K562 (cell line): ENCODE measurements around the gene RC3H2.

Experiments
- ATF6 ChIP-seq: sonication (generic); formaldehyde crosslinking; IDR thresholded peaks from 2 replicates; pipeline ENCODE4 v1.4.0; 2020; ENCODE audit warnings: mild to moderate bottlenecking, missing genetic modification reagents
- CGGBP1 ChIP-seq: fragments of 250-450 bp; sonication (Bioruptor Pico); IDR thresholded peaks from 2 replicates; pipeline ENCODE4 v1.9.0; 2021; ENCODE audit warnings: mild to moderate bottlenecking
- CTCF ChIP-seq, 3 experiments: IDR thresholded peaks in 2 of 3; conservative IDR thresholded peaks in 1 of 3; 2 replicates each; pipeline ENCODE4 v1.5.1; 2011 to 2012; ENCODE audit warnings: low read length in 3 of 3, mild to moderate bottlenecking in 3 of 3, control low read depth in 2 of 3, improper control_type of control experiment in 1 of 3, inconsistent platforms in 1 of 3, low read depth in 1 of 3, mixed read lengths in 1 of 3, moderate library complexity in 1 of 3; ENCODE audit not compliant: insufficient read depth in 2 of 3
- E2F5 ChIP-seq: sonication (generic); formaldehyde crosslinking; IDR thresholded peaks from 2 replicates; pipeline ENCODE4 v1.8.0; 2022; ENCODE audit warnings: mild to moderate bottlenecking, missing genetic modification reagents
- ERF ChIP-seq: fragments of 450-650 bp; formaldehyde crosslinking; IDR thresholded peaks from 2 replicates; pipeline ENCODE4 v1.4.0; 2020; ENCODE audit warnings: mild to moderate bottlenecking, mixed read lengths
- FOXM1 ChIP-seq, 2 experiments: fragments of 450-650 bp in 1 of 2; sonication (generic) in 1 of 2; formaldehyde crosslinking in 1 of 2; IDR thresholded peaks; 2 replicates each; pipeline versions ENCODE4 v1.6.1 to v1.9.0; 2017 to 2022; ENCODE audit warnings: low read depth in 2 of 2, mild to moderate bottlenecking in 2 of 2, missing genetic modification reagents in 1 of 2, moderate library complexity in 1 of 2
- MLX ChIP-seq, 2 experiments: fragments of 450-650 bp in 1 of 2; sonication (generic) in 1 of 2; formaldehyde crosslinking; conservative IDR thresholded peaks; 2 replicates each; pipeline versions ENCODE4 v1.4.0 to v1.8.1; 2020 to 2022; ENCODE audit warnings: mild to moderate bottlenecking in 1 of 2, missing genetic modification reagents in 1 of 2
- POLR2A ChIP-seq: fragments of 450-650 bp; conservative IDR thresholded peaks from 2 replicates; pipeline ENCODE4 v1.6.1; 2016
- RAD51 ChIP-seq: fragments of 450-650 bp; IDR thresholded peaks from 2 replicates; pipeline ENCODE4 v1.7.1; 2016; ENCODE audit warnings: low read depth, mild to moderate bottlenecking, borderline replicate concordance
- RBM39 ChIP-seq: fragments of 200-400 bp; formaldehyde crosslinking; optimal IDR thresholded peaks from 2 replicates; pipeline ENCODE3; 2018; ENCODE audit warnings: low read depth, low read length
- REST ChIP-seq, 2 experiments: fragments of 450-650 bp; formaldehyde crosslinking in 1 of 2; IDR thresholded peaks; 2 replicates each; pipeline versions ENCODE4 v1.4.0 to v1.6.1; 2014 to 2020; ENCODE audit warnings: mild to moderate bottlenecking in 2 of 2, borderline replicate concordance in 1 of 2, low read depth in 1 of 2
- RFX1 ChIP-seq: fragments of 450-650 bp; IDR thresholded peaks from 2 replicates; pipeline ENCODE4 v1.6.1; 2016; ENCODE audit warnings: mild to moderate bottlenecking, moderate library complexity
- SMARCE1 ChIP-seq: fragments of 450-650 bp; IDR thresholded peaks from 2 replicates; pipeline ENCODE4 v1.7.1; 2016; ENCODE audit warnings: mild to moderate bottlenecking
- U2AF1 ChIP-seq: fragments of 200-400 bp; formaldehyde crosslinking; optimal IDR thresholded peaks from 2 replicates; pipeline ENCODE3; 2017; ENCODE audit warnings: mild to moderate bottlenecking, low read depth, low read length, moderate library complexity

- no peak for TF ChIP-seq REST (IDR thresholded peaks at IDR 0.05; ENCODE audit: borderline replicate concordance)
- no peak for TF ChIP-seq REST (CRISPR knock-in tag; IDR thresholded peaks at IDR 0.05; ENCODE audit: low read depth)
- TF ChIP-seq CTCF (IDR thresholded peaks at IDR 0.05 in 2 of 3, conservative IDR thresholded peaks at IDR 0.05 in 1 of 3; ENCODE audit: insufficient read depth in 2 of 3, low read depth in 1 of 3, low read length in 3 of 3): no peak
- TF ChIP-seq RAD51: no peak
- TF ChIP-seq ATF6 (CRISPR knock-in tag): no peak
- TF ChIP-seq E2F5 (CRISPR knock-in tag): no peak
- TF ChIP-seq ERF (CRISPR knock-in tag): no peak
- no peak for TF ChIP-seq RBM39
- no peak for TF ChIP-seq MLX (CRISPR knock-in tag; conservative IDR thresholded peaks at IDR 0.05)
- no peak for TF ChIP-seq RFX1
- TF ChIP-seq SMARCE1: no peak
- TF ChIP-seq FOXM1 (IDR thresholded peaks at IDR 0.05; ENCODE audit: low read depth): no peak
- TF ChIP-seq FOXM1 (CRISPR knock-in tag; IDR thresholded peaks at IDR 0.05; ENCODE audit: low read depth): no peak
- TF ChIP-seq POLR2A: no peak
- no peak for TF ChIP-seq CGGBP1 (CRISPR knock-in tag)
- TF ChIP-seq U2AF1: no peak
Measured at GRCh38 chr9:122845116-122845515, 60.0 kb downstream of the RC3H2 start.
